ENCODE data around the gene FOXO6.
A peak's percentile ranks its signal among the peaks of the same experiment; 100 is the strongest.

FOXO6 gene

GRCh38 chr1:41368366-41368765 is 7.1 kb downstream of the FOXO6 start:
- DNase-seq = no peak

- no peak for DNase-seq
Measured at GRCh38 chr1:41368801-41369200, 7.6 kb downstream of the FOXO6 start.

- DNase-seq = no peak
Measured at GRCh38 chr1:41369531-41369930, 8.3 kb downstream of the FOXO6 start.

- DNase-seq = no peak
Measured at GRCh38 chr1:41370225-41370624, 9.0 kb downstream of the FOXO6 start.

GRCh38 chr1:41370756-41371420 is 9.7 kb downstream of the FOXO6 start:
- no peak for DNase-seq

GRCh38 chr1:41371630-41372599 is 10.7 kb downstream of the FOXO6 start:
- DNase-seq = no peak

- DNase-seq = no peak
Measured at GRCh38 chr1:41372600-41372993, 11.4 kb downstream of the FOXO6 start.

- DNase-seq = no peak
Measured at GRCh38 chr1:41373373-41373772, 12.1 kb downstream of the FOXO6 start.

- no peak for DNase-seq
Measured at GRCh38 chr1:41374711-41375110, 13.5 kb downstream of the FOXO6 start.

- no peak for DNase-seq
Measured at GRCh38 chr1:41377397-41377796, 16.2 kb downstream of the FOXO6 start.

- DNase-seq = no peak
Measured at GRCh38 chr1:41378222-41378621, 17.0 kb downstream of the FOXO6 start.

- DNase-seq = no peak
Measured at GRCh38 chr1:41378999-41379737, 17.9 kb downstream of the FOXO6 start.

GRCh38 chr1:41379738-41380130 is 18.5 kb downstream of the FOXO6 start:
- no peak for DNase-seq

- DNase-seq = no peak
Measured at GRCh38 chr1:41380195-41380594, 19.0 kb downstream of the FOXO6 start.

GRCh38 chr1:41380979-41381691 is 19.9 kb downstream of the FOXO6 start:
- peak; percentile 51 for DNase-seq

GRCh38 chr1:41381692-41382479 is 20.7 kb downstream of the FOXO6 start:
- DNase-seq = peak; percentile 30

GRCh38 chr1:41382480-41383090 is 21.4 kb downstream of the FOXO6 start:
- no peak for DNase-seq

- DNase-seq = no peak
Measured at GRCh38 chr1:41383094-41383852, 22.0 kb downstream of the FOXO6 start.

- no peak for DNase-seq
Measured at GRCh38 chr1:41384579-41384978, 23.3 kb downstream of the FOXO6 start.

- no peak for DNase-seq
Measured at GRCh38 chr1:41385398-41386195, 24.4 kb downstream of the FOXO6 start.
